ENCODE results near the gene DENND1A. TPM values are rescaled to one million over a fixed set of nuclear protein-coding genes. Genes with fewer than 3 reads are reported as not detected.

Gene DENND1A
- total RNA-seq, 1 experiment from 2014 or later, result 45.3 TPM

DNA sequence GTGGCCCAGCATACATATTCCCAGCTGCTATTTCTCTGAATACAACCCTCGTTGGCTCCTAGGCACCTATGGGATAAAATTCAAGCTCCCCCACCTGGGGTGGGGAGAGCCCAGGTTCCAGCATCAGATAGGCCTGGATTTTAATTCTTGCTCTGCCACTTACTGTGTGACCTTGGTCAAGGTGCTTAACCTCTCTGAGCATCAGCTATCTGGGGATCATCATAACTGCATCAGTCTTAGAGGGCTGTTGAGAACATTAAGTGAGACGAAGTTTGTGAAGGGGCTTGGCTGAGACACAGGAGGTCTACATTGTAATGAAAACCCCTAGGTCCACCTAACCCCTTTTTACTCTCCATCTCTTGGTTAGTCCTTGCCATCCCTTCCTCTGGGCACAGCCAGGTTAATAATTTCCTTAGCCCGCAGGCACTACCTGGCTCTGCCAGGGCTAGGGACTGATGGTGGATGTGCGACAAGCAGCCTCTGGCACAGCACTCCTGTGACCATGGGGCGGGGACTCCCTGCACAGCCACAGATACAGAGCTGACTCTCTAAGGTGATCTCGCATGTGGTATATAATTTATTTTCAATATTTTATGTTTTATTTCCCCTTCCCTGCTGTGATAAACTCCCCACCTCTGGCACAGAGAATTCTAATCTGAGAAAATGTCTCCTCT lies 505.2 kb downstream of the DENND1A start:
- in situ Hi-C loops (cut with HindIII; ENCODE audit: low sequenced_read_pairs), result no loop called here
- no peak for DNase-seq (ENCODE audit: low spot score)

DNA sequence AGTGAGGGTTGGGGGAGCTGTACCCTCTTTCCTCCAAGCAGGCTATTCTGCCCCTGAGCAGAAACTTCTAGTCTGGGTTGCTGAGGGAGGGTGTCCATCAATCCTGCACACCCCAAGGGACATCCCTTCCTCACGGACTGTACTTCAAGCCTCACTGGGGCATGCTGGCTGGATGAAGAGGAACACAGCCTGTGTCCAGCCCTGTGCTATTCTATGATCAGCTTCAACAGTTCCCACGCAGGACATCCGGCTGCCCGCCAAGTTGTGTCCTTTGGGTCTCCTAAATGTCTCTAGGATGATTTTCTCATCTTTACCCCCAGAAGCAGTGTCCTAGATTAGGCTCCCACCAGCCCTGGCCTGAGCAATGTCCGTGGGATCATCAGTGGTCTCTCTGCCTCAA lies 505.8 kb downstream of the DENND1A start:
- in situ Hi-C loops (cut with HindIII; ENCODE audit: low sequenced_read_pairs), result no loop called here
- DNase-seq (ENCODE audit: low spot score), result no peak

DNA sequence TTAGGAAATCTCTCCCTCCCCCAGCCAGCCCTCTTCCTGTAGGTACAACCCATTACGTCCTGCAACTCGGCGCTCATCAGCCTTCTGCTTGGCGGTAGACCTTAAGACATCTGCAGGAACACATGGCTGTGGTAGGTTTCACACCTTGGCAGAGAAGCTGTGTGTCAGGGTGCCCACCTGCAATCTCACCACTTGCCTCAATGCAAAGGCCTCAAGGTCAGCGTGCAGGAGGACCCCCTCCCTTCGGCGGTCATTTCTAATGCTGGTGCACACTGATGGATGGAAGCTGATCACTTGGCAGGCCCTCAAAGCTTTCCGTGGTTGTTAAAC lies 506.6 kb downstream of the DENND1A start:
- in situ Hi-C loops (cut with HindIII; ENCODE audit: low sequenced_read_pairs), result no loop called here
- no peak for DNase-seq (ENCODE audit: low spot score)

DNA sequence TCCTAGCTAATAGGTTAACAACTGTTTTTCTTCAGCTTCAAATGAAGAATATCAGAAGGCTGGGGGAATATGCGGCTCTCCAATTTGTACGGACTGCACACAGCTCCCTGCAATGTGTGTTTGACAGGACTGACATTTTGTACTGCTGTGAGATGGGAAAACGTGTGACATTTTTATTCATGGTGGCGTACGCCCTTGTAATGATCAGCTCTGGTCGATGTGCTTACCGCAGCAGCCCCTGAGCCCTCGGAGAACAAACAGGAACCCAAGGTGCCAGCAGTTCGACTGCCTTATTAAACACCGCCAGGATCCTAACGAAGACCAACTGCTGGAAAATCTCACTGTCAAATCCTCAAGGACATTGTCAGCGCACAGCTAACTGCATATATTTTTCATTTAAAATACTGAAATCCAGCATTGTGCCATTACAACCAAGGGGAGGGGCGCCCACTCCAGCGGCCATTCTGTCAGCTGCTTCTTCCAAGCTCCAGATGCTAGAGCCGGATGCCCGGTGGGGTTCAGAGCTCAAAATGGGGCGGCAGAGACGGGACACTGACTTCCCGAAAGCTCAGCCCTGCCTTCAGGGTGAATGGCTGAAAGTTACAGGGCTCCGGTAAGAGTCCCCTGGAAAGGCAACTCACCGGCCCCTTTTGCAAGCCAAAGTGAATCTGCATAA lies 507.2 kb downstream of the DENND1A start:
- in situ Hi-C loops (cut with HindIII; ENCODE audit: low sequenced_read_pairs), result no loop called here

DNA sequence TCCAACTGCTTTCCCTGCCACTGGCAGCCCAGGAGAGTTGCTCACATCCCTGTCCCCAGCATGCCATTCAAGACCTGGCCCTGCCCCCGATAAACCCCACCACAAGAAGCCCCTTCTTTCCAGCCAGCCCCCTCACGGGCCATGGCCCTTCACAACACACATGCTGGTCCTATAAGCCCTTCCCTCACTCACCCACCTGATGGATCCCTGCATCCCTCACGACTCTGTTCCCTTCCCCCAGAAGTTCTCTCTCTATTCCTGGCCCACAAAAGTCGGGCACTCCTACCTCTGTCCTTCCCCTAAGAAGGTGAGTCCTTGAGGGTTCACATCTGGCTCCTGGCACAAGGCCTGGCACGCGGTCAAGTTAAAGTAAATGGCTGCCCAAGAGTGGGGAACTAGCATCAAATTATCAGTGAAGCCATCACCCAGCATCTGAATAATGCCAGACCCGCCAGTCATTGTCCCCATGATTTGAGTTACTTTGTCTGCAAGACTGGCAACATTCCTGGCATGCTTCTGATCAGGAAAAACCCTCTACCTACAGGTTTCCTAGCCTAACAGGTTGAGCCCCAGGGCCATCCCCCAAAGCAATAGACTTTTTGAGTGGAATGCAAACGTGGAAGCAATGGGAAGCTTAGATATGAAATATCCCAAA lies 508.0 kb downstream of the DENND1A start:
- in situ Hi-C loops (cut with HindIII; ENCODE audit: low sequenced_read_pairs), result no loop called here

More for the DNA sequence above, 507.2 kb downstream of the DENND1A start:
- DNase-seq (ENCODE audit: low spot score), result no peak

DNA sequence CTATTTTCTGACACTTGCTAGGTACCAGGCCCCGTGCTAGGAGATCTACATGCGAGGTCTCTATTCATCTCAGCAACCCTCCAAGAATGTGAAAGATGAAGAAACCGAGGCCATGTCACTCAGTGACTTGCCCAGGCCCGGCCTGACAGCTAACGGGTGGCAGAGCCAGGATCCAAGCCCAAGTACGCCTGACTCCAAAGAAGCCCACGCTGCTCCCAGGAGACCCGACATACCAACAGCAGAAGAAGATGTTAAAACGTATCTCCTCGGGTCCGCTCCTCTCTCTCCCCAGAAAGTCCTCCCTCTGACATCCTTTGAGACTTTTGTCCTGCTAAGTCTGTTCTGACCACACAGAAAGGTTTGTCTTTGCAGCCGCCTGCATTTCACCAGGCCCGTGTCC lies 508.7 kb downstream of the DENND1A start:
- in situ Hi-C loops (cut with HindIII; ENCODE audit: low sequenced_read_pairs), result no loop called here
- no peak for DNase-seq (ENCODE audit: low spot score)

More for the DNA sequence above, 508.0 kb downstream of the DENND1A start:
- DNase-seq (ENCODE audit: low spot score), result no peak

DNA sequence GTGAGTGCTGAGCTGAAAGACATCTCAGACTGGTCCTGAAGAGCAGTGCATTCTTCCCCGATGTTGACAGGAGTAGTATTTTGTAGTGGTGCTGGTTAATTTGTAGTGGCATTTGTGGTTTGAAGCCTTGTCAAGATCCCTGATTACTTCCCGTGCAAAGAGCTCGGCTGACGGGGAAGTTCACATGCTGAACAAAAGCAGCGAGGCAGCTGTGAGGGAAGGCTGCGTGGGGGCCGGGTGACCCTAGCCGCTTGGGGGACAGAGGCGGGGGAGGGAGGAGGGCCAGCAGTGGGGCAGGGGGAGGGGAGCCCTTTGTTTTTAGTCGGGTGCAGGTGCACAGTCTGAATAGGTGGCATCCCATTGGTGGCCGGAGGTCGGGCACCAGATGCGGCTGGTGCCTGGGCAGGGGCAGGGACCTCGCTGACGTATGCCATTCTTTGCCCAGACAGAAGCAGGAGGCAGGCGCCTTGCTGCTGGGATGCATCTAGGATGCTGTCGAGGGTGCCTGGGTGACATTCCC lies 509.3 kb downstream of the DENND1A start:
- in situ Hi-C loops (cut with HindIII; ENCODE audit: low sequenced_read_pairs), result no loop called here

DNA sequence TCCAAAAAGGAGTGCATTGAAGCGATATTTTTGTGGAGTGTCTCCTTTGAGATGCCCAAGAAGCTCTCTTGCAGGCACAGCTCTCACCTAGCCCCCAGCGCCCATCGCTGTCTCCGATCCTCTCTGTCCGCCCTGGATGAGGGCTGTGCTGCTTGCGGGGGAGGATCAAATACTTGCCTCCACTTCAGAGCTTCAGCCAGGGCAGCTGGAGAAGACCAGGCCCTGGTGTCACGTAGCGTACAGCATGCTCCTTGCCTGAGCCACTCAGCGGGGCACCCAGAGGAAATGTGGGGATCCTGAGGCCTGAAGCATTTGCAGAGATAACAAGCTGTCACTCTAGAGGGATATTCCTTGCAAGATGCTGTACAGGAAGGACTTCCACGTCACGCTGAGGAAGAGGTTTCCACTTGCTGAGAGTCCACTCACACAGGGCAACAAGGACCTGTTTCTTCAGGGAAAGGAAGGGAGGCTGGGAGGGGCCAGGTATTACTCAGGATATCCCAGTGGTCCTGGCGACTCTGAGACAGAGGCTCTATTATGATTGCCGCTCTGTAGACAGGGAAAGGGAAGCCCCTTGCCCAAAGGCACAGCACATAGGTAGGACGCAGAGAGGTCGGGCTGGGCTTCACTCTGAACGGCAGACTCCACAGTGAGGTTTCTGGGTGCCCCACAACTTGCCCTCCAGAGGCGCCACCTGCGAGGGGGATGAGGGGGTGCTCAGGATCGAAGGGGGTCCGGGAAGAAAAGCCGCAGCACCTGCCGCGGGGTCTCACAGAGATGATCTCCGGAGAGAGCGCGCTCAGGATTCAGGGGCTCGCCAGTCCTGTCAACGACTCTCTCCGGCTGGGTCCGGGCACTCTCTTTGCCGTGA lies 510.0 kb downstream of the DENND1A start:
- no peak for DNase-seq (ENCODE audit: low spot score)
- in situ Hi-C loops (cut with HindIII; ENCODE audit: low sequenced_read_pairs), result no loop called here

More for the DNA sequence above, 509.3 kb downstream of the DENND1A start:
- DNase-seq (ENCODE audit: low spot score), result no peak

DNA sequence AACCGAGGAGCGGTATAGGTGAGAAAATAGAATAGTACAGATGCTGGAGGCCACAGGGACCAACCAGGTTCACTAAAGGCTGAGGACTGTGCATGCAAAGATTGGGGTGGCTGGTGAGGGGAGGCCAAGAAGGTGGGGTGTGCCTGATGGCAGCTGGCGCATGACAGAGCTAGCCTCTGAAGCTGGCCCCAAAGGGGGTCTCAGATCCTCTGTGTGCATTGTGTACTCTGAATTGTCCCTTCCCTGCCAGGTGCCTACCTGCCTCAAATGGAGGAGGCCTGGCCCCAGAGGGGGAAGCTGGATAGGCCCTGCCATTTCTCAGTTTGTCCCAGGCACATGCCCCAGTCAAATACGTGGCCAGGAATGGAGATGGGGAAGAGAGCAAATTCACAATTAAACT lies 510.8 kb downstream of the DENND1A start:
- in situ Hi-C loops (cut with HindIII; ENCODE audit: low sequenced_read_pairs), result no loop called here
- DNase-seq (ENCODE audit: low spot score), result no peak

DNA sequence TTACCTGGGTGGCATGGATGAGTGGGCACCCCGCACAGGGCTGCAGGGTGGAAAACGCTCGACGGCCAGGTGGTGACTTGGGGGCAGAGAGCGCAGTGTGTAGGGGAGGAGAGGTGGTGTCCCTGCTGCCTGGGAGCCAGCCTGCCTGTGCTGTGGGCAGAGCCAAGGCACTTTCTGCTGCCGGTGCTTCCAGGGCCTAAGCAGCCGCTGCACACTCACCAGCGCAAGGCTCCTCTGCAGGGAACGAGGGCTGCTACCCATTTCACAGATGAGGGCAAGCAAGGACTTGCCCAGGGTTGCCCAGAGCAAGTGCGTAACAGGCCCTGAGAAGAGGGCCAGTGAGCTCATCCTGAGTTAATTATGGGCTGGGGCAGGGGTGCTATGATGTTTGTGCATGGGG lies 511.4 kb downstream of the DENND1A start:
- DNase-seq (ENCODE audit: low spot score), result no peak
- in situ Hi-C loops (cut with HindIII; ENCODE audit: low sequenced_read_pairs), result no loop called here

DNA sequence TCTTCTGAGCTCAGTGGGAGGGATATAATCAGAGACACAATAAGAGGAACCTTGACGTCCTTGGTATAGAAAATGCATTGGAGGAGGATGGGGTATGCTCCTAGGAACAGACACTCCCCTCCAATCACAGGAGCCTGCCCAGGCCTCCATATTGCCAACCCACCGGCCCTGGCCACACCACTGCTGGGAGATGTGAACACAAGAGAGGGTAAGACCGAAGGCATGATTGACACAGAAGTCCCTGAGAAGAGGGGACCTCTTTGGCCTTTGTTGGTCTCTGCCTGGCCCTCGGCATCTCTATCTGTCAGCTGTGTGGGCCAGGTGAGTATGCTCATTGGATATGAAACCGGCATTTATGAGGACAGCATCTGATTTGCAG lies 511.9 kb downstream of the DENND1A start:
- DNase-seq (ENCODE audit: low spot score), result no peak
- in situ Hi-C loops (cut with HindIII; ENCODE audit: low sequenced_read_pairs), result no loop called here

DNA sequence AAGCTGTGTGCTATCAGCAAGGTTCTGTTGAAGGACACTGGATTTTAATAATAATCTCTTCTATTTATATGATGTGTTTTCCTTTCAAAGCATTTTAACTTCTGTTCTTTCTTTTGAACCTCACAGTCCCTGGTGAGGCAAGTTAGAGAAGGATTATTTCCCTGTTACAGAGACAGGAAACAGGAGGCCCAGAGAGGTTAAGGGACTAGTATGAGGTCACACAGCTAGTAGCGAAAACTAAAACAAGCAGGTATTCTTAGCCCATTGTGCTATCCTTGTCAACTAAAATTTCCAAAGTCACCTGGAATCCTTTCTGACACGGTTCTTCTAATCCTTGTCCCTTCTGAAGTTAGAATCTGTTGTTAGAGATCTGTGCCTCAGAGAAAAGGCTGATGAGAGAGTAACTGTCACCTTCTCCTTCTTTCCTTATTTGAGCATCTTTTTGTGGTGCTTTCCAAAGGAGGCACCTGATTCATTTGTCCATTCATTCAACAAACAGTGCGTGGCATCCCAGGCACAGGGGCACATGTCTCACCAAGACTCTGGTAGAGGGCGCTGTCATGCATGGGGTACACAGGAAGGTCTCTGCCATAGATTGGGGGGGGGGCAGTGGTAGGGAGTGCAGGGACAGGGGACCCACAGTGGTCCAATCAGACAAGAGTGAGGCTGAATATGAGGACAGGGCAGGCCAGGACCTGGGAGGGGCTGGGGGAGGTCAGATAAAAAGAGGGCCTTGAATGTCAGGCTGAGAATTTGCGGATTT lies 512.5 kb downstream of the DENND1A start:
- in situ Hi-C loops (cut with HindIII; ENCODE audit: low sequenced_read_pairs), result no loop called here
- DNase-seq (ENCODE audit: low spot score), result no peak

DNA sequence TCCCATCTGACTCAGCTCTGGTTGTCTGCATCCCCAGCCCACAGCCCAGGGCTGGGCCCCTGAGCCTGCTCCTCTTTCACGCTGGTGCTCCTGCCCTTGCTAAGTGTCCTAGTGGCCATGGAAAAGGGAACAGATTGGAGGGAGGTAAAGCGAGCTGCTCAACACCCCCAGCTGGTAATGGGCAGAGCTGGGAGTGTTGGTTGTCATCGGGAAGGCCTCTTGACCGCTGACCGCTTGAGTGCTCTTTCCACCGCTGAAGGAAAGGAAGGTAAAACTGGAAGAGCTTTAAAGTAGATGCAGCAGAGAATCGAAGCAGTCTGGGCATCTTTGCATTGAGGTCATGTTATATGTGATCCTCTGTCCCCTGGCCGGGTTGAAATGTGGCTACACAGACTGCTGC lies 513.8 kb downstream of the DENND1A start:
- in situ Hi-C loops (cut with HindIII; ENCODE audit: low sequenced_read_pairs), result no loop called here

DNA sequence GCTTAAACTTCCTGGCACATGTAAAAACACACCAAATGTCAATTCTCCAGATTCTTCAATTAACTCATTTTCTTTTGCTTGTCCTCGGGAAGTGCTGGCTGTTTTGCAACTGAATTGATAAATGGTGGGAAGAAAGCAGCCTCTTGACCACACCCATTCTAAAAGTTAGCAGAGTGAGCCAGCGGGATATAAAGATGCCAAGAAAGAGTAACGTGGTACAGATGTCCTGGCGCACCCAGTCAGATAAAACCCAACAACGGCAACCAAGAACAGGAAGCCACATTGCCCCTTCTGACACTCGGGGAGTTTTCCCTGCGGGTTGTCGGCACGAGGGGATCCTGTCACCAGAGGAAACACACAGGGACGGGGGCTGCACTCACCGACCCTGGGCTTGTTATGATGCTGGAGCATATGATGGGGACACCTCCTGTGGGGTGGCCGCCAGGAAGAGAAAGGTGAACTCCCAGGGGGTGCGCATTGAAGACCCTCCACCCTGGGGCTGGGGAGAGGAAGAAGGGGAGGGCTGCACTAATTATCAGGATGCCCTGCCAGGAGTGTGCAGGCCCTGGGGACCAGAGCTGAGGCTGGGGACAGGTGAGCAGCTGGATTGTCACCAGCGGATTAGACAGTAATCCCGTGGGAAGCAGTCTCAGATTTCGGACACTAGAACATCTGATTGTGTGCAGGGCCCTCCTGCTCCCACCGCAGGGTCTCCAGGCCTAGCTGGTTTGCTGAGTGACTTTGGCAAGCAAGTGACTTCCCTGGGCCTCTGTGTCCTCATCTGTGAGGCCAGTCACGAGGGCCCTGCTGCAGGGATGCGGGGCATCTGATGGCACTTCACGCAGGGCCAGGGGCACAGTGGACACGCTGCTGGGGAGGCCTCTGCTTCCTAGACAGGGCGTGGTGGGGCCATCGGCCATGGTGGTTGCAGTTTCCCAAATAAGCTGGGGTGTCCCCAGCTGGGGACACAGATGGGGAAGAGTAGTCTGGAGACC lies 514.7 kb downstream of the DENND1A start:
- DNase-seq (ENCODE audit: low spot score), result no peak
- in situ Hi-C loops (cut with HindIII; ENCODE audit: low sequenced_read_pairs), result no loop called here

More for the DNA sequence above, 513.8 kb downstream of the DENND1A start:
- no peak for DNase-seq (ENCODE audit: low spot score)

DNA sequence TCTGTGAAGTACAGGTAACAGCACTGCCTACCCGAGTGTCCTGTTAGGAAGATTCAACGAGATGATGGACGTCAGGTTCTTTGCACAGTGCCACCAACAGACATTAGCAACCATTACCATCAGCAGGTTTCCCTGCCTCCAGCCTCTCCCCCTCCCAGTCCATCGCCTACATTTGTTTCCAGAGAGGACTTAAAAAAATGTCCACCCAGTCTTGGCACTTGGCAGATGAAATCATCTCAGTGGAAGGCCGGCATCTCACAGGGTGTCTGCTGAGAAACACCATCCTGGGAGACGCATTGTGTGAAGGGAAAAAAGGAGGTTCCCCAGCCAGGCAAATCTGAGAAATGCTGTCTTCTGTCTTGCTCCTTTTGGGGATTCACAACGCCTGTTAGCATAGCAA lies 515.7 kb downstream of the DENND1A start:
- in situ Hi-C loops (cut with HindIII; ENCODE audit: low sequenced_read_pairs), result no loop called here

DNA sequence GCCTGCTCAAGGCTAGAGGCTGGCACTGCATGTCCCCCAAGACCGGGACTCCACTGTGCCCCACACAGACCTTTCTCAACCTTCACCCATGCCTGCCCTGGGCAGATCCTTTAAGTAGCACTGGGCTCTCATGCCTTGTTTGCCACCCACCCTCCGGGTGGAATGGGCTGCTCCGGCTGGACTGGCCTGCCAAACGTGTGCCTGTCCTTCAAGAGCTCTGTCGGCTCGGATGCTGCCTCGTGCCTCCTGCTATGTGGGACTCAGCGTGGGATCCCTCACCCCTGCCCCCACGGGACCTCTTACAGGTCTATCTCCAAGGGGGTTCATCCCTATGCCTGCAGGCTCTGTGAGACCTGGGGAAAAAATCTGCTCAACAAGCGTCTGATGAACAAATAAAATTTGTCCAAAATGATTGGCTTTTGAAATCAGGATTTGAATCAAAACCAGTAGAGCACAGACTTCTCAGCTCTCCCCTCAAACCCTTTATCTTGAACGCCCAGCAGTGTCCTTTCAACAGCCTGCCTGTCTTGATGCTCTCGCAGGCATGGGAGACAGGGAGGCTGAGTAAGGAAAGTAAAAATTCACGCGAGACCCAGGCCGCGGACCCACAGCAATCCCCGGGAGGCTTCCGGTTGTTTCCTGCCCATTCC lies 517.6 kb downstream of the DENND1A start:
- in situ Hi-C loops (cut with HindIII; ENCODE audit: low sequenced_read_pairs), result no loop called here
- DNase-seq (ENCODE audit: low spot score), result no peak

More for the DNA sequence above, 515.7 kb downstream of the DENND1A start:
- no peak for DNase-seq (ENCODE audit: low spot score)

DNA sequence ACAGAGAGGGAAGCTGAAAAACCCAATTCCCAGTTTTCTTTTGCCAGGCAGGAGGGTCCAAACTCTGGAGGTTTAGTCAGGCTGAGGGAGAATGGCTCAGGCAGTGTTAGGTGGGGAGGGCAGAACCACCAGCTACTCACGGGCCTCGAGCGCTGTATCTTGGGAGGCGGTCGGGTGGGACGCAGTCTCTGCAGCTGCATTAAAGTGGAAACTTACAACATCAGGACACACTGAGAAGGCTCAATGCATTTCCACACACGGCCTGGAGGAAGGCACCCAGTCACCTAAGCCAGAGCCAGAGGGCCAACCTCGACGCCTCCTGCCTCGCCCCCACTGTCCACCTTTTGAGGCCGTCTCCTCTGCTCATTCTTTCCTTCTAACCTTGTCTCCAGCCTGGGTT lies 518.3 kb downstream of the DENND1A start:
- no peak for DNase-seq (ENCODE audit: low spot score)
- in situ Hi-C loops (cut with HindIII; ENCODE audit: low sequenced_read_pairs), result no loop called here
